ENCODE results near the gene GPX3. TPM values are rescaled to one million over a fixed set of nuclear protein-coding genes. Genes with fewer than 3 reads are reported as not detected.

GPX3 gene
- total RNA-seq, 1 experiment from 2014 or later, result 86.6 TPM

DNA sequence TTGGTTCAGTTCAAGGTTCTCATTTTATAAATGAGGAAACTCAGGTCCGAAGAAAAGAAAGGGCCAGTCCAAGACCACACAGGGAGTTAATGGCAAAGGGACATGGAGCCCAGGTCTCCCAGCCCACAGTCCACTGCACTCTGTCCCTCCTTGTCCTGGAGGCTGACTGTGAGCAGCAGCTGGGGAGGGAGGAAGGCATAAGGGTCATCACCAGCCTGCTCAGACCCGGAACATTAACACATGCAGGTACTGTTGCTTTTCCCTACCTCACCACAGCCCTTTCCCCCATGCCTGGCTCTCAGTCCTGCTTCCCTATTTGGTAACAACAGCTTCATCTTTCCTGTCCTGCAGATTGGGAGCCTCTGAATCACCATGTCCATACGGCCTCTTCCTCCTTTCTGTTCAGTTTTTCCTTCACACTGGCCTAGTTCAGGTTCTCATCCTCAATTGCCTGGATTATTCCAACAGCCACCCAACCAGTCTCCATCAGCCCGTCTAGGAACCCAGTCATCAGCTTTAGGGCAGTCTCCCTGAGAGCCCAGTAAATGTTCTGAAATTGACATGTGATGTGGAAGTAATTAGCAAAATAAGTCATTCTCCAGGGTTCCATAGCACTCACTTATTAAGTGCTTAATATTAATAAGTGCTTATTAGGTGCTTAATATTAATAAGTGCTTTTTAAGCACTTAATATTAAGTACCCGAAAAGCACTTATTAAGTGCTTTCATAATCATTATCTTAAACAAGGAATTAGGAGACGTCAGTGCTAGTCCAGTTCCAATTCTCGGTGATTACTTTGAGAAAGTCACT lies 4.3 kb downstream of the GPX3 start:
- no peaks in the 10 kb centered on the region for H3K9me3 Mint-ChIP-seq (ENCODE audit: unreplicated experiment)
- no peak overlapping the region for H3K27ac Mint-ChIP-seq (ENCODE audit: unreplicated experiment)
- Histone ChIP-seq H3K27me3 (replicated peaks; ENCODE audit: control insufficient read depth, insufficient read depth, low read length) (no peaks in the 10 kb centered on the region), H3K4me1 (peaks cover 5% of the 10 kb centered on the region), H3K36me3 (ENCODE audit: control insufficient read depth, insufficient read depth, low read length) (peaks cover 4% of the 10 kb centered on the region), H3K4me3 (ENCODE audit: low read depth, low read length) (no peak overlapping the region), H3K9me3 (no peaks in the 10 kb centered on the region)
- TF ChIP-seq, protein P1, sequence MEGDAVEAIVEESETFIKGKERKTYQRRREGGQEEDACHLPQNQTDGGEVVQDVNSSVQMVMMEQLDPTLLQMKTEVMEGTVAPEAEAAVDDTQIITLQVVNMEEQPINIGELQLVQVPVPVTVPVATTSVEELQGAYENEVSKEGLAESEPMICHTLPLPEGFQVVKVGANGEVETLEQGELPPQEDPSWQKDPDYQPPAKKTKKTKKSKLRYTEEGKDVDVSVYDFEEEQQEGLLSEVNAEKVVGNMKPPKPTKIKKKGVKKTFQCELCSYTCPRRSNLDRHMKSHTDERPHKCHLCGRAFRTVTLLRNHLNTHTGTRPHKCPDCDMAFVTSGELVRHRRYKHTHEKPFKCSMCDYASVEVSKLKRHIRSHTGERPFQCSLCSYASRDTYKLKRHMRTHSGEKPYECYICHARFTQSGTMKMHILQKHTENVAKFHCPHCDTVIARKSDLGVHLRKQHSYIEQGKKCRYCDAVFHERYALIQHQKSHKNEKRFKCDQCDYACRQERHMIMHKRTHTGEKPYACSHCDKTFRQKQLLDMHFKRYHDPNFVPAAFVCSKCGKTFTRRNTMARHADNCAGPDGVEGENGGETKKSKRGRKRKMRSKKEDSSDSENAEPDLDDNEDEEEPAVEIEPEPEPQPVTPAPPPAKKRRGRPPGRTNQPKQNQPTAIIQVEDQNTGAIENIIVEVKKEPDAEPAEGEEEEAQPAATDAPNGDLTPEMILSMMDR (IDR thresholded peaks at IDR 0.05; ENCODE audit: insufficient read depth in 1 of 2, low read depth in 1 of 2, low read length in 1 of 2, severe bottlenecking in 1 of 2, unreplicated experiment in 1 of 2), result no peak
- intact Hi-C loops (cut with micrococcal nuclease; ENCODE audit: unreplicated experiment), result no loop called here
- peaks cover 4% of the 10 kb centered on the region for H3K4me1 Mint-ChIP-seq (ENCODE audit: low read depth, unreplicated experiment)
- no peak for DNase-seq
- CTCF ChIA-PET, result no interaction called here
- POLR2A ChIA-PET, result no interaction called here
- peaks cover 56% of the 10 kb centered on the region for H3K36me3 Mint-ChIP-seq (ENCODE audit: insufficient read depth, unreplicated experiment)
- H3K27me3 Mint-ChIP-seq (ENCODE audit: insufficient read depth, unreplicated experiment), result no peaks in the 10 kb centered on the region
- no TSS peak for BruUV-seq (replicated peaks)
- no peak overlapping the region for H3K4me3 Mint-ChIP-seq (ENCODE audit: unreplicated experiment)

GRCh38 chr5:151025250-151025606 lies 4.8 kb downstream of the GPX3 start:
- Mint-ChIP-seq H3K27me3 (ENCODE audit: insufficient read depth, unreplicated experiment) (no peaks in the 10 kb centered on the region), H3K4me1 (ENCODE audit: low read depth, unreplicated experiment) (no peaks in the 10 kb centered on the region), H3K27ac (ENCODE audit: unreplicated experiment) (no peak overlapping the region), H3K4me3 (ENCODE audit: unreplicated experiment) (no peak overlapping the region), H3K36me3 (ENCODE audit: insufficient read depth, unreplicated experiment) (peaks cover 52% of the 10 kb centered on the region), H3K9me3 (ENCODE audit: unreplicated experiment) (no peaks in the 10 kb centered on the region)
- intact Hi-C loops (cut with micrococcal nuclease; ENCODE audit: unreplicated experiment), result no loop called here
- ChIA-PET POLR2A (no interaction called here), CTCF (interaction anchor here (0.6 kb wide), 1 partner anchor 361 kb away, joined by 4 read pairs; no protein-coding TSS in a partner anchor)
- TF ChIP-seq, protein P1 (IDR thresholded peaks at IDR 0.05; ENCODE audit: insufficient read depth in 1 of 2, low read depth in 1 of 2, low read length in 1 of 2, severe bottlenecking in 1 of 2, unreplicated experiment in 1 of 2), result no peak
- H3K9me3 ChIP-seq, result no peaks in the 10 kb centered on the region
- no TSS peak for BruUV-seq (replicated peaks)
- peaks cover 6% of the 10 kb centered on the region for H3K36me3 ChIP-seq (ENCODE audit: control insufficient read depth, insufficient read depth, low read length)
- no peaks in the 10 kb centered on the region for H3K27me3 ChIP-seq (replicated peaks; ENCODE audit: control insufficient read depth, insufficient read depth, low read length)
- H3K4me3 ChIP-seq (ENCODE audit: low read depth, low read length), result no peak overlapping the region
- no peak for DNase-seq
- no peaks in the 10 kb centered on the region for H3K4me1 ChIP-seq

- BruUV-seq (replicated peaks), result no TSS peak
- no peaks in the 10 kb centered on the region for H3K27me3 ChIP-seq (replicated peaks; ENCODE audit: control insufficient read depth, insufficient read depth, low read length)
- H3K27me3 Mint-ChIP-seq (ENCODE audit: insufficient read depth, unreplicated experiment), result no peaks in the 10 kb centered on the region
- TF ChIP-seq, protein P1 (IDR thresholded peaks at IDR 0.05; ENCODE audit: insufficient read depth in 1 of 2, low read depth in 1 of 2, low read length in 1 of 2, severe bottlenecking in 1 of 2, unreplicated experiment in 1 of 2), result no peak
- H3K9me3 ChIP-seq, result no peaks in the 10 kb centered on the region
- H3K36me3 Mint-ChIP-seq (ENCODE audit: insufficient read depth, unreplicated experiment), result peaks cover 50% of the 10 kb centered on the region
- no peak overlapping the region for H3K4me3 ChIP-seq (ENCODE audit: low read depth, low read length)
- POLR2A ChIA-PET, result no interaction called here
- CTCF ChIA-PET, result no interaction called here
- intact Hi-C loops (cut with micrococcal nuclease; ENCODE audit: unreplicated experiment), result no loop called here
- H3K4me1 ChIP-seq, result no peaks in the 10 kb centered on the region
- no peak overlapping the region for H3K4me3 Mint-ChIP-seq (ENCODE audit: unreplicated experiment)
- H3K36me3 ChIP-seq (ENCODE audit: control insufficient read depth, insufficient read depth, low read length), result peaks cover 6% of the 10 kb centered on the region
- H3K4me1 Mint-ChIP-seq (ENCODE audit: low read depth, unreplicated experiment), result no peaks in the 10 kb centered on the region
- H3K27ac Mint-ChIP-seq (ENCODE audit: unreplicated experiment), result no peak overlapping the region
- H3K9me3 Mint-ChIP-seq (ENCODE audit: unreplicated experiment), result no peaks in the 10 kb centered on the region
- no peak for DNase-seq
Observed at GRCh38 chr5:151026088-151026487, 5.7 kb downstream of the GPX3 start.
